HL-60 (cell line): ENCODE results near the gene NEK11.

Source experiments
- CTCF ChIP-seq: IDR thresholded peaks from one replicate; pipeline ENCODE4 v1.5.1; 2011; ENCODE audit warnings: low read length, control low read depth, inconsistent platforms; ENCODE audit not compliant: insufficient read depth
- GABPA ChIP-seq: IDR thresholded peaks from 2 replicates; pipeline ENCODE4 v1.6.1; 2012; ENCODE audit warnings: low read depth
- POLR2AphosphoS5 ChIP-seq: IDR thresholded peaks from 2 replicates; pipeline ENCODE4 v1.6.1; 2012; ENCODE audit warnings: low read depth
- REST ChIP-seq: IDR thresholded peaks from 2 replicates; pipeline ENCODE4 v1.6.1; 2012; ENCODE audit warnings: low read depth; ENCODE audit not compliant: insufficient replicate concordance

GRCh38 chr3:131303848-131304247, 277.2 kb downstream of the NEK11 start:
- TF ChIP-seq CTCF, result no peak
- TF ChIP-seq REST, result no peak
- no peak for TF ChIP-seq POLR2AphosphoS5
- no peak for TF ChIP-seq GABPA
